ENCODE measurements around the gene TP53.

DNA sequence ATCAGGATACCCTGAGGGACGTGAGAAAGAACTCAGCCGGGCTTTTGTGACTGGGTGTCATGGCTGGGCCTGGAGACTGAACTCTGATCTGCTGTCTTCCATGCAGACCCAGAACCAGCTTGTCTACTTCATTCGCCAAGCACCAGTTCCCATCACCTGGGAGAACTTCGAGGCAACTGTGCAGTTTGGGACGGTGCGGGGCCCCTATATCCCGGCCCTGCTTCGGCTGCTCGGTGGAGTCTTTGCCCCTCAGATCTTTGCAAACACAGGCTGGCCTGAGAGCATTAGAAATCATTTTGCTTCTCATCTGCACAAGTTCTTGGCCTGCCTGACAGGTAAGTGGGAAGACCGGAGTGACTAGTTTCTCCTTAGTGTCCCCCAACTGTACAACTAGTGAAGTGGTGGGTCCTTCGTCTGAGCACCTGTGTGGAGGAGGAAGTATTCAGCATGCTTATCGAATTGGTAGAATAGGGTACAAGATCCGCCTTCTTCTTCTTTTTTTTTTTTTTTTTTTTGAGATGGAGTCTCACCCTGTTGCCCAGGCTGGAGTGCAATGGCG, 45.8 kb upstream of the TP53 start:
- TF ChIP-seq, protein P1, sequence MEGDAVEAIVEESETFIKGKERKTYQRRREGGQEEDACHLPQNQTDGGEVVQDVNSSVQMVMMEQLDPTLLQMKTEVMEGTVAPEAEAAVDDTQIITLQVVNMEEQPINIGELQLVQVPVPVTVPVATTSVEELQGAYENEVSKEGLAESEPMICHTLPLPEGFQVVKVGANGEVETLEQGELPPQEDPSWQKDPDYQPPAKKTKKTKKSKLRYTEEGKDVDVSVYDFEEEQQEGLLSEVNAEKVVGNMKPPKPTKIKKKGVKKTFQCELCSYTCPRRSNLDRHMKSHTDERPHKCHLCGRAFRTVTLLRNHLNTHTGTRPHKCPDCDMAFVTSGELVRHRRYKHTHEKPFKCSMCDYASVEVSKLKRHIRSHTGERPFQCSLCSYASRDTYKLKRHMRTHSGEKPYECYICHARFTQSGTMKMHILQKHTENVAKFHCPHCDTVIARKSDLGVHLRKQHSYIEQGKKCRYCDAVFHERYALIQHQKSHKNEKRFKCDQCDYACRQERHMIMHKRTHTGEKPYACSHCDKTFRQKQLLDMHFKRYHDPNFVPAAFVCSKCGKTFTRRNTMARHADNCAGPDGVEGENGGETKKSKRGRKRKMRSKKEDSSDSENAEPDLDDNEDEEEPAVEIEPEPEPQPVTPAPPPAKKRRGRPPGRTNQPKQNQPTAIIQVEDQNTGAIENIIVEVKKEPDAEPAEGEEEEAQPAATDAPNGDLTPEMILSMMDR (IDR thresholded peaks at IDR 0.05) = no peak
- no peak for TF ChIP-seq MEF2A (IDR thresholded peaks at IDR 0.05; ENCODE audit: borderline replicate concordance, low read depth)
- no peak for TF ChIP-seq EP300 (IDR thresholded peaks at IDR 0.05; ENCODE audit: borderline replicate concordance in 1 of 2, low read depth in 1 of 2, low read length in 1 of 2)
- no peak for TF ChIP-seq TCF12 (IDR thresholded peaks at IDR 0.05)
- no peak for TF ChIP-seq TAF1 (IDR thresholded peaks at IDR 0.05; ENCODE audit: borderline replicate concordance, low read depth, low read length)
- no peak for TF ChIP-seq FOSL2 (IDR thresholded peaks at IDR 0.05; ENCODE audit: borderline replicate concordance, low read depth)
- TF ChIP-seq, protein P2, sequence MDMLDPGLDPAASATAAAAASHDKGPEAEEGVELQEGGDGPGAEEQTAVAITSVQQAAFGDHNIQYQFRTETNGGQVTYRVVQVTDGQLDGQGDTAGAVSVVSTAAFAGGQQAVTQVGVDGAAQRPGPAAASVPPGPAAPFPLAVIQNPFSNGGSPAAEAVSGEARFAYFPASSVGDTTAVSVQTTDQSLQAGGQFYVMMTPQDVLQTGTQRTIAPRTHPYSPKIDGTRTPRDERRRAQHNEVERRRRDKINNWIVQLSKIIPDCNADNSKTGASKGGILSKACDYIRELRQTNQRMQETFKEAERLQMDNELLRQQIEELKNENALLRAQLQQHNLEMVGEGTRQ (IDR thresholded peaks at IDR 0.05; ENCODE audit: borderline replicate concordance, low read depth, low read length) = no peak
- TF ChIP-seq ELF1 (IDR thresholded peaks at IDR 0.05) = no peak
- TF ChIP-seq EZH2phosphoT487 (IDR thresholded peaks at IDR 0.05; ENCODE audit: borderline replicate concordance, low read depth) = no peak
- no peak for TF ChIP-seq YY1 (IDR thresholded peaks at IDR 0.05; ENCODE audit: low read depth)
- TF ChIP-seq GABPA (IDR thresholded peaks at IDR 0.05; ENCODE audit: low read depth) = no peak

All from SK-N-SH (cell line).